ENCODE data around the gene RSRC1.

- no peak for TF ChIP-seq CTCF (IDR thresholded peaks at IDR 0.05 in 8 of 11, conservative IDR thresholded peaks at IDR 0.05 in 3 of 11)
- no peak for TF ChIP-seq POLR2A (IDR thresholded peaks at IDR 0.05)
Observed at GRCh38 chr3:158418035-158418434, 308.1 kb downstream of the RSRC1 start.

Data from spleen (tissue), 7 donors.